ENCODE measurements around the gene PVALEF. TPM values are rescaled to one million over a fixed set of nuclear protein-coding genes. Genes with fewer than 3 reads are reported as not detected.
A peak's percentile ranks its signal among the peaks of the same experiment; 100 is the strongest.

Gene PVALEF
- total RNA-seq, 1 experiment from 2014 or later = not detected

DNA sequence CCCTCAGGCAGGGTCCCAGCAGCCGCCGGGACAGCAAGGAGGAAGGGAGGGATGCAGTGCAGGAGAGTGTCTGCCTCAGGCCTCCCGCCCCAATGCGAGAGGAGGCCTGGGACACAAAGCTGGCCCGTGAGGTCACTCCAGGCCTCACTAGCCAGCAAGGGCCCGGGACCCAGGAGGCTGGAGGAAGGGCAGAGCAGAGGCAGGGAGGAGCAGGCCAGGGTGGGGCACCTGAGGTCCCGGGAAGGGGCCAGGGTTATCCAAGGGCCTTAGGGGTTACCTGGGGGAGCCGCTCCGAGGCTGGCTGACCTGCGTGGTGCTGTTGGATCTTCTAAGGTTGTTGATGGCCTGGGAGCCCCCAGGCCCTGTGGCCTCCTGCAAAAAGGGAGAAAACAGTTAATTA is 43.3 kb downstream of the PVALEF start:
- H3K56ac ChIP-seq (ENCODE audit: insufficient read length, low read depth, low read length) = no peak overlapping the region
- no peak overlapping the region for H3K4me3 Mint-ChIP-seq
- H2BK12ac ChIP-seq (ENCODE audit: insufficient read length, low read depth, low read length) = no peak overlapping the region
- H4K5ac ChIP-seq (ENCODE audit: insufficient read length, low read depth, low read length) = no peak overlapping the region
- no peak overlapping the region for H2BK120ac ChIP-seq (ENCODE audit: low read depth, low read length, poor library complexity, severe bottlenecking)
- no peak for DNase-seq
- H3K14ac ChIP-seq (ENCODE audit: insufficient read depth, low read length) = no peak overlapping the region
- no peaks in the 10 kb centered on the region for H3K27me3 ChIP-seq (ENCODE audit: insufficient read depth, low read length)
- H3K27me3 Mint-ChIP-seq (ENCODE audit: low read depth) = no peaks in the 10 kb centered on the region
- no peaks in the 10 kb centered on the region for H4K20me1 ChIP-seq (ENCODE audit: control insufficient read depth, insufficient read depth, insufficient read length)
- H3K4me1 Mint-ChIP-seq = peaks cover 3 to 4% of the 10 kb centered on the region in 2 experiments; a peak in 1 of 4 replicates
- no peak overlapping the region for H3K18ac ChIP-seq (ENCODE audit: insufficient read length, low read depth, low read length)
- H4K91ac ChIP-seq (ENCODE audit: insufficient read length, low read depth, low read length) = no peak overlapping the region
- peaks cover 0 to 33% (median 6%) of the 10 kb centered on the region in 3 experiments; a peak in 4 of 7 replicates for H3K36me3 Mint-ChIP-seq (ENCODE audit: insufficient read depth in 1 of 3, low read depth in 3 of 3)
- H3K23ac ChIP-seq (ENCODE audit: insufficient read length, low read depth, low read length) = no peak overlapping the region
- H2BK5ac ChIP-seq (ENCODE audit: insufficient read length, low read length) = no peak overlapping the region
- no peaks in the 10 kb centered on the region for H3K9me3 Mint-ChIP-seq
- H3K23me2 ChIP-seq (ENCODE audit: insufficient read length, low read depth, low read length, poor library complexity, severe bottlenecking) = no peaks in the 10 kb centered on the region
- H4K8ac ChIP-seq (replicated peaks; ENCODE audit: insufficient read length, low read depth, low read length) = no peak overlapping the region
- WGBS (ENCODE audit: extremely low coverage, insufficient read length, low lambda C conversion rate) = no CpG with 5 or more reads among the region's 10 CpGs
- no peak overlapping the region for H3K4me2 ChIP-seq (ENCODE audit: insufficient read depth, insufficient read length, low read length)
- no peaks in the 10 kb centered on the region for H3K9me3 ChIP-seq (ENCODE audit: control insufficient read depth, low read depth, low read length)
- H3K79me2 ChIP-seq (ENCODE audit: insufficient read depth, low read length) = no peaks in the 10 kb centered on the region; the same call in 1 of the 2 replicates
- no peaks in the 10 kb centered on the region for H3K4me1 ChIP-seq (ENCODE audit: insufficient read depth, low read length)
- no peaks in the 10 kb centered on the region for H3K79me1 ChIP-seq (ENCODE audit: insufficient read depth, low read depth, low read length, poor library complexity, severe bottlenecking)
- peak overlapping the region in 2 of 3 experiments; percentile 67 to 79; a peak in 2 of 7 replicates for H3K27ac Mint-ChIP-seq
- H2AFZ ChIP-seq (ENCODE audit: low read length) = no peak overlapping the region
- no peak overlapping the region for H3K27ac ChIP-seq (ENCODE audit: insufficient read length, low read depth, low read length)
- H2AK5ac ChIP-seq (ENCODE audit: insufficient read length, low read length) = no peak overlapping the region
- H3K9ac ChIP-seq (ENCODE audit: extremely low read depth, insufficient read length, low read length) = no peak overlapping the region
- H2BK15ac ChIP-seq (ENCODE audit: low read depth, low read length) = no peak overlapping the region
- H3K4ac ChIP-seq (ENCODE audit: low read depth, low read length) = no peak overlapping the region
- TF ChIP-seq, protein P1, sequence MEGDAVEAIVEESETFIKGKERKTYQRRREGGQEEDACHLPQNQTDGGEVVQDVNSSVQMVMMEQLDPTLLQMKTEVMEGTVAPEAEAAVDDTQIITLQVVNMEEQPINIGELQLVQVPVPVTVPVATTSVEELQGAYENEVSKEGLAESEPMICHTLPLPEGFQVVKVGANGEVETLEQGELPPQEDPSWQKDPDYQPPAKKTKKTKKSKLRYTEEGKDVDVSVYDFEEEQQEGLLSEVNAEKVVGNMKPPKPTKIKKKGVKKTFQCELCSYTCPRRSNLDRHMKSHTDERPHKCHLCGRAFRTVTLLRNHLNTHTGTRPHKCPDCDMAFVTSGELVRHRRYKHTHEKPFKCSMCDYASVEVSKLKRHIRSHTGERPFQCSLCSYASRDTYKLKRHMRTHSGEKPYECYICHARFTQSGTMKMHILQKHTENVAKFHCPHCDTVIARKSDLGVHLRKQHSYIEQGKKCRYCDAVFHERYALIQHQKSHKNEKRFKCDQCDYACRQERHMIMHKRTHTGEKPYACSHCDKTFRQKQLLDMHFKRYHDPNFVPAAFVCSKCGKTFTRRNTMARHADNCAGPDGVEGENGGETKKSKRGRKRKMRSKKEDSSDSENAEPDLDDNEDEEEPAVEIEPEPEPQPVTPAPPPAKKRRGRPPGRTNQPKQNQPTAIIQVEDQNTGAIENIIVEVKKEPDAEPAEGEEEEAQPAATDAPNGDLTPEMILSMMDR (conservative IDR thresholded peaks at IDR 0.05) = no peak
- no peak overlapping the region for H3T11ph ChIP-seq (ENCODE audit: low read length)
- no peak overlapping the region for H2BK20ac ChIP-seq (ENCODE audit: low read depth, low read length, poor library complexity, severe bottlenecking)

Data from H9 (cell line).